SJSA1 (cell line): ENCODE results near the gene MAP4K4. TPM values are rescaled to one million over a fixed set of nuclear protein-coding genes. Genes with fewer than 3 reads are reported as not detected.
A peak's percentile ranks its signal among the peaks of the same experiment; 100 is the strongest.
"Not testable (repeated sequence)": the region's sequence is repeated elsewhere in the genome, so short reads cannot be mapped to it uniquely, and the experiment has no call there.

Source experiments
- DNase-seq, 2 experiments: peaks; one replicate each; pipeline ENCODE4 v3.0.0-alpha.2; 2015 to 2020; ENCODE audit warnings: low spot score in 2 of 2, low read depth in 1 of 2
- H3K27ac ChIP-seq: fragments of 250-450 bp; sonication (Bioruptor Pico); 2 replicates; pipeline ENCODE4 v1.5.1; 2020; ENCODE audit warnings: mild to moderate bottlenecking, moderate library complexity
- H3K27me3 ChIP-seq: fragments of 250-450 bp; sonication (Bioruptor Pico); replicated peaks from 2 replicates; pipeline ENCODE4 v1.5.1; 2020; ENCODE audit warnings: mild to moderate bottlenecking, moderate library complexity
- H3K36me3 ChIP-seq: fragments of 250-450 bp; sonication (Bioruptor Pico); 2 replicates; pipeline ENCODE4 v1.5.1; 2020; ENCODE audit warnings: mild to moderate bottlenecking
- H3K4me1 ChIP-seq: fragments of 250-450 bp; sonication (Bioruptor Pico); replicated peaks from 2 replicates; pipeline ENCODE4 v1.6.1; 2021; ENCODE audit warnings: mild to moderate bottlenecking
- H3K4me3 ChIP-seq: fragments of 250-450 bp; sonication (Bioruptor Pico); 2 replicates; pipeline ENCODE4 v1.5.1; 2020; ENCODE audit warnings: mild to moderate bottlenecking
- H3K9me3 ChIP-seq: fragments of 250-450 bp; sonication (Bioruptor Pico); replicated peaks from 2 replicates; pipeline ENCODE4 v1.5.1; 2020; ENCODE audit warnings: mild to moderate bottlenecking
- total RNA-seq: library from RNA; depleted of rRNA; stranded (reverse); fragments of >200 nt; shearing (Covaris generic); gene quantifications from 2 replicates; pipeline ENCODE4 v1.2.3, GENCODE V29; 2014

The MAP4K4 gene
- total RNA-seq, 1 experiment from 2014 or later: 83.1 TPM

DNA sequence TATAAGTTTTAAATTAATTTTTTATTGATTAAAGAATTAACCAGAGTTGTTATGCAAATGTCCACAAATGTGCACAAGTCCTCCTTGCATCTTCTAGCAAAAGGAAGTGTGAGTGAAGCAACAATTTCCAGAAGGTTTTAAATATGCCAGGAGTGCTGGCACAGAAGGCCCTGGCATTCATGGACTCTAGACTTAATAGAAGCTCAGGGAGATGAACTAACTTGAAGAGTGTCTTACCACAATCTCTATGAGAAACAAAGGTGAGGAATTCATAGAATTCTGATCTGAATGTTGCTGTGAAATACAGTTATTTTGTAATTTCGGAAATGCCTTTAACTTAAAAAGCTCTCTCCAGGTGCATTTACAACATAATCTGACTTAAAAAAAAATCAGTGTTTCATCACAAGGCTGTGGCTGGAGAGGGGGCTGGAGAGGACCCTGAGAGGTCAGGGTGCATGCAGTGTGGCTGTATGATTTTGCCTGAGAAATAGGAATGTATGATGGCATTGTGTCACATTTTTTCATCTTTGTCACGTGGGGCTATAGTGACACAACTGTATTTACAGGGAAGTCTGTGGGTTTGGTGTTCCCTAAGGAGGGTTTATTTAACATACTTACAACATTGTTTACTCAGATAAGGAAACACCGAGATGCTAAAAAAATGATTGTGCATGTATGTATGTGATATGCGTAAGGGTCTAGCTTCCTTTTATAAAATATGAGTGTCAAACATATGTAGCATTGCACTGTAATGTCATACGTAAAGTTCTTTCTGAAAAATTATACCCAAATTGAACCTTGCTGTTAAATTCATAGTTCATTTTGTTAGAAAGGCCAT is 66.2 kb downstream of the MAP4K4 start:
- peaks cover 62% of the 10 kb centered on the region for H3K4me1 ChIP-seq
- no peaks in the 10 kb centered on the region for H3K9me3 ChIP-seq
- H3K27me3 ChIP-seq: no peaks in the 10 kb centered on the region
- DNase-seq: no peak
- no peaks in the 10 kb centered on the region for H3K36me3 ChIP-seq
- H3K4me3 ChIP-seq: no peak overlapping the region
- H3K27ac ChIP-seq: no peak overlapping the region

DNA sequence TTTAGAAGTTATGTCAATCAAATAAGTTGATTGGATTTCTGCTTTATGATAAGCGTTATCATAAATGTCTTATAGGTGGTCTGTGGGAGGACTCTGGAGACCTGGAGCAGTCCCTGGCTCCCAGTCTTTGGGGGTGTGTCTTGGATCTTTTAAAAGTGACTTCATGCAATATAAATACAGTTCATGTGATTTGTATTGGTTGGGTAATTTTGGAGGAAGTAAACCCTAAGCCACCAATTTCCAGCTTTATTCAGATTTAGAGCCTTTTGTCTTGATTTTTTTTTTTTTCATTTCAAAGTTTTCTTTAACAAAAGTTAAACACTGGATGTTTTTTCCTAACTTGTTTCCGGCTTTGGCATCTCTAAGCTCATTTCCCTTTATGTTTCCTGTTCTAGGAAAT is 68.8 kb downstream of the MAP4K4 start:
- DNase-seq: no peak
- Histone ChIP-seq H3K9me3 (no peaks in the 10 kb centered on the region), H3K4me1 (peaks cover 75% of the 10 kb centered on the region), H3K4me3 (peak overlapping the region; percentile 25), H3K27ac (peak overlapping the region; percentile 78), H3K36me3 (no peaks in the 10 kb centered on the region), H3K27me3 (no peaks in the 10 kb centered on the region)

DNA sequence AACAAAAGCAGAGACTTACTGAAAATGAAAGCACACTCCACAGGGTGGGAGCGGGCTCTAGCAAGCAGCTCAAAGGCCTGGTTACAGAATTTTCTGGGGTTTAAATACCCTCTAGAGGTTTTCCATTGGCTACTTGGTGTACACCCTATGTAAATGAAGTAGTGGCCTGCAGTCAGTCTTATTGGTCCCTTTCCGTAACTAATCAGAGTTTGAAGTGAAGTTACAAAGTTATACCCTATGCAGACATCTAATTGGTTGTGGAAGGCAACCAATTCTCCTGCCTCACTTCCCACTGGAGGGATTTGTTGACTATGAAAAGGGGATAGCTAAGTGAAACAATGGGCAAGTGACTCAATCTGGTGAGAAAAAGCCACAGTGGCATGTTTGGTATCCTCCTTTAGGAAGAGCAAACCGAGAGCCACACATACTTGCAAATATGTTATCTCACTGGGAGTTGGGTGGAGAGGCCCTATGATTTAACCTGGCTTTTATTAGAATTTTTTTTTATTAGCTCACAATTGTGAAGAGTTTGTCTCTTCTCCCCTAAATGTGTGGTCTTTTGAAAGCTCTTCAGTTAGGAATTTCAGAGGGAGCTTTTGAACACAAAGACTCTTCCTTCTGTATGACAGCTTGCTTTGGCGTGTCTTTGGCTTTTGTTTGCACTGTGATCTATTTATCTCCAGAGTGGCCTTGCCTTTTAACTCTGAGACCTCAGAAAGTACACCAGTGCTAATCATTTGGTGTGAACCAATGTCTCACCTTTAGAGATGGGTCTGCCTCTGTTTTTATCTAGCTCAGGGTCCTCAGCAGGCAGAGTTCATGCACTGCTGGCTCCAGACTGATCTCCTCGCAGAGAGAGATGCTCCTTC is 69.6 kb downstream of the MAP4K4 start:
- H3K27ac ChIP-seq: peak overlapping the region; percentile 78
- no peaks in the 10 kb centered on the region for H3K9me3 ChIP-seq
- peak; percentile 89 to 99 for DNase-seq
- H3K4me3 ChIP-seq: peak overlapping the region; percentile 25
- no peaks in the 10 kb centered on the region for H3K27me3 ChIP-seq
- no peaks in the 10 kb centered on the region for H3K36me3 ChIP-seq
- peaks cover 70% of the 10 kb centered on the region for H3K4me1 ChIP-seq

DNA sequence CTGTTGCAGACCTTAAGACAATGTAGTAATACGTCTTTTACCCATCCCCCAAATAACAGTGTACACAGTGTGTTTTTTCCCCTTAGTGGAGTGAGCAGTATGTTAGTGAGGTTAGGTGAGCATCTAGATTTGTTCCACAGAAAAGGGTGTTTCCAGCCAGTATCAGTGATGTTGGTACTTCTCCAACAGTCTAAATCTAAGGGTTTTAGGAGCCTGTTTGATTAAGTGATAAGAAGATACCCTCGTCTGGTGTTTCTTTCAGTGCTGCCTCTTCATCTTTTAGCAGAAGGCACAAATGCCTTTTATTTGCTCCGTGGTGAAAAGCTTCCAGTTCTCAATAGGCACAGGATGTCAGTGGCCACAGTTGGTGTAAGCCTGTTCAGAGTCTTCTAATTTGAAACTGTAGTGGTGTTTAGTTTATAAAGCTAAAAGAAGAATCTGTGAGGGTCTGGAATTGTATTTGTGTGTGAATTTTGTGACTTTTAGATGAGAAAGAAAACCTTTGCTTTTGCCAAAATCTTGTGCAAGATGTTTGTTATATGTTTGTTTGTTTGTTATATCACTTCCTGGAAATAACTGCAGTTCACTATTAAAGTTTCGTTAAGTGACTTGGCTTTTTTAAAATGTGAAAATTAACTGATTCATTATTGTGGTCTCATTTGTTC is 71.2 kb downstream of the MAP4K4 start:
- DNase-seq: no peak
- no peak overlapping the region for H3K4me3 ChIP-seq
- 0 out of 2 replicates have a peak overlapping the region, but pooled peaks have one; percentile 9 for H3K27ac ChIP-seq
- peaks cover 54% of the 10 kb centered on the region for H3K4me1 ChIP-seq
- no peaks in the 10 kb centered on the region for H3K9me3 ChIP-seq
- 0 out of 2 replicates have a peak, but pooled peaks cover under 1% of the 10 kb centered on the region for H3K36me3 ChIP-seq
- H3K27me3 ChIP-seq: no peaks in the 10 kb centered on the region

DNA sequence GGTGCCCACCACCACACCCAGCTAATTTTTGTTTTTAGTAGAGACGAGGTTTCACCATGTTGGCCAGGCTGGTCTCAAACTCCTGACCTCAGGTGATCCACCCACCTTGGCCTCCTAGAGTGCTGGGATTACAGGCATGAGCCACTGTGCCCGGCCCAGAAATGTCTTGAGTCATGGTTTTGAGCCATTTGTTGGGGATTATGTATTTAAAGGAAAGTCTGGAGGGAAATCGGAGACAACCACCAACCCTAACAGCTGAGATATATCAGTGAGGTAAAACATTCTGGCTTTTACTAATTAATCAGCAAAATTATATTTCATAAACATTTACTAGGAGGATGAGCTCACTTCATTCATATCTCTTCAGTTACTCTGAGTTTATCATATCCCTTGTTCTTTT is 72.2 kb downstream of the MAP4K4 start:
- H3K36me3 ChIP-seq, DNase-seq, H3K9me3 ChIP-seq, H3K27ac ChIP-seq, H3K4me3 ChIP-seq, H3K27me3 ChIP-seq: not testable (repeated sequence)
- H3K4me1 ChIP-seq: peaks cover 47% of the 10 kb centered on the region

DNA sequence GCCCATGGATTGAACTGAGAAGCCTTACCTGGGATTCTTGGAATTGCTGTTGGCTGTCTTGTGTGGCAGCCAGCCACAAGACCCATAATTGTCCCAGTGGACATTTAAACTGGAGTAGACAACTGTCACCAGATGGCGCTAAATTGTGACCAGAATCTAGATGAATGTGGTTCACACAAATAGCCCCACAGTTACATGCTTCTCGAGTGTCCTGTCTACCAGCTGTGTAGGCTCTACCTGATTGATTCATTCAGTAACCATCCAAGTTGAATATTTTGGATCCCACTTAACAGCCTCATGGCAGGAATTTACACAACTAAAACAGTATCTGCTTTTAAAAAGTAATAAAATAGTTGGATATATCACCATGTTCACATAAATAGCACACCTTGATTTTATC is 73.2 kb downstream of the MAP4K4 start:
- no peaks in the 10 kb centered on the region for H3K27me3 ChIP-seq
- no peak overlapping the region for H3K4me3 ChIP-seq
- H3K4me1 ChIP-seq: peaks cover 42% of the 10 kb centered on the region
- H3K27ac ChIP-seq: no peak overlapping the region
- 0 out of 2 replicates have a peak, but pooled peaks cover 2% of the 10 kb centered on the region for H3K36me3 ChIP-seq
- DNase-seq: peak; percentile 48 to 58
- H3K9me3 ChIP-seq: no peaks in the 10 kb centered on the region

DNA sequence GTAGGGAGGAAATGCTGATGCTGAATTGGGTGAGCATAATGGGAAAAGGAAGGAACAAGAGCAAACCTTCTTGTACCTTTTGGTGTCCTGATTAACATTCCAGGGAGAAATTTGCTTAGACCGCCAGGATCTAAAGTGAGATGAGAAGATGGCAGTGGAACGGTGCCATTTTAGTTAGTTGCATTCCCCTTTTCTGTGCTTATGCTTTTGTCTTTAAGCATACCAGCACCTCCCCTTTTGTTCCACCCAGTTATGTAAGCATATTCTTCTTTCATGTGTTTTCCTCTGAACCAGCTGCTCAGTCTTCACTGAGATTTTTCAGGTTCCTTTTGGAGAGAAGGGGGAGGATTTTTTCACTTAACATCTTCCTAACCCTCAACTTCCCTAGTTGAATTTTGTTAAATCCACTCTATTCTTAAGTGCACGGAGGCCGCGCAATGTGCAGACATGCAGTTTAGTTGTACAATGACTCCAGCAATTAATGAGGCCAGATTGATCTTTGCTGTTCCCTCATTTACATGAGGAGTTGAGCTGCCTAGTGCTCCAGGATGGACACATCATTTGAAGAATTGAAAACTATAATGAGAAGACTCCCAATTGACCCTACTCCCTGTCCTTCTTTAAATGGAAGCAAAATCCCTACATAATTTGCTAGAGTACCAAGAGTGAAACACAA is 73.9 kb downstream of the MAP4K4 start:
- no peak overlapping the region for H3K27ac ChIP-seq

DNA sequence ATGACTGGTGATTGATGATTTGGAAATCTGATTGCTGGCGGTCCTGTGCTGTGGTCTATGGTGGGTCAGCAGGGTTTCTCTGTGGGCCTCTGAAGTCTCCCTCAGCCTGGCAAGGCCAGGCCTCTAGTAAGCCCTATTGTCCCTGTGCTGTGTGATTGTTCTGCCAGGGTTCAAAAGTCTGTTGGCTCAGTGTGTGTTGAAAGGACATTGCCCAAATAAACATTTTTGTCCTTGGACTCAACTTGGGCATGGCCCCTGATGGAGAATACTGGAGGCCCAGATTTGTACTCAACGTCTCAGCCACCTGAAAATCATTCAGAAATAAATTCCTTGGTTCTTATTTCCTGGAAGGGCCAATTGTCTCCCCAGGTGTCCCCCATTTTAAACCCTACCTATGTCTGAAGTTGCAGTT is 74.4 kb downstream of the MAP4K4 start:
- no peak overlapping the region for H3K27ac ChIP-seq

More for the DNA sequence above, 73.9 kb downstream of the MAP4K4 start:
- H3K4me3 ChIP-seq: no peak overlapping the region
- no peaks in the 10 kb centered on the region for H3K27me3 ChIP-seq
- H3K36me3 ChIP-seq: 0 out of 2 replicates have a peak, but pooled peaks cover 2% of the 10 kb centered on the region
- H3K4me1 ChIP-seq: peaks cover 36% of the 10 kb centered on the region
- DNase-seq: no peak
- H3K9me3 ChIP-seq: no peaks in the 10 kb centered on the region

DNA sequence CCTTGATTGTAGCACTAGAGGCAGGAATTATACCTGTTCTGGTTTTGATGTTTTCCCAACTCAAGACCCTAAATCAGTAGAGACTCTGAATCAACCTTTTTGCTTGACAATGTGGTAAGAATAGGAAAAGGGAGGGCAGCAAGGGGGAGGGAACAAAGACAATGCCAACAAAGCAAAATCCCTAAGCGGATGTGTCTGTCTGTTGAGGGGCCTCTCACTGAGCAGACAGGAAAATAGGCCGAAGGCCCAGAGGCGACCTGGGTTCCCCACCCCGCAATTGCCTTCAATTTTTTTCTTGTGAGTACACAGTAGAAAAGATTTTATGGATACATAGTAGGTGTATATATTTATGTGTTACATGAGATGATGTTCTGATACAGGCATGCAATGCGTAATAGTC is 75.6 kb downstream of the MAP4K4 start:
- Histone ChIP-seq H3K4me3 (no peak overlapping the region), H3K4me1 (peaks cover 23% of the 10 kb centered on the region), H3K36me3 (0 out of 2 replicates have a peak, but pooled peaks cover 2% of the 10 kb centered on the region), H3K27ac (no peak overlapping the region), H3K9me3 (no peaks in the 10 kb centered on the region), H3K27me3 (no peaks in the 10 kb centered on the region)
- no peak for DNase-seq

More for the DNA sequence above, 74.4 kb downstream of the MAP4K4 start:
- Histone ChIP-seq H3K9me3 (no peaks in the 10 kb centered on the region), H3K4me1 (peaks cover 32% of the 10 kb centered on the region), H3K36me3 (0 out of 2 replicates have a peak, but pooled peaks cover 2% of the 10 kb centered on the region), H3K27me3 (no peaks in the 10 kb centered on the region), H3K4me3 (no peak overlapping the region)
- no peak for DNase-seq

DNA sequence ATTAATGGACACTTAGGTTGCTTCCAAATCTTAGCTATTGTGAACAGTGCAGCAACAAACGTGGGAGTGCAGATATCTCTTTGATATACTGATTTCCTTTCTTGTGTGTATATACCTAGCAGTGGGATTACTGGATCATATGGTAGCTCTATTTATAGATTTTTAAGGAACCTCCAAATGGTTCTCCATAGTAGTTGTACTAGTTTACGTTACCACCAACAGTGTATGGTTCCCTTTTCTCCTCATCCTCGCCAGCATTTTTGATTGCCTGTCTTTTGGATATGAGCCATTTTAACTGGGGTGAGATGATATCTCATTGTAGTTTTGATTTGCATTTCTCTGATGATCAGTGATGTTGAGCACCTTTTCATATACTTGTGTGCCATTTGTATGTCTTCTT is 76.5 kb downstream of the MAP4K4 start:
- not testable (repeated sequence) for DNase-seq, H3K4me3 ChIP-seq

DNA sequence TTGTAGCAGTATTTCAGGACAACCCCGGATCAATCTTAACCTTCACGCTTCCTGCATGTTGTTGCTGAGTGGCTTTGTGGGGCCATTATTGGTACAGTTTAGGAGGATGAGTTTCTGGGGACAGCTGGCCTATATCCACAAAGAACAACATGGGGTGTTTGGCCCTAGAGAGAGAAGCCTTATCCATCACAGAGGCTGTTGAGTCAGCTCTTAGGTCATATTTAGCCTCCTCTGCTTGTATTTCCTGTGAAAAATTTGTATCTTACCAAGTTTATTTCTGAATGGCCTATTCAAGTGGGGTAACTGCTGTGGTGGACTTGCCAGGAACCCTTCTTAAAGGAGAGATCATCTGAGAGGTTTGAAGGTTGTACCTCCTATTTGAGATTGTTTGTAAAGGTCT is 77.6 kb downstream of the MAP4K4 start:
- DNase-seq: no peak

More for the DNA sequence above, 76.5 kb downstream of the MAP4K4 start:
- not testable (repeated sequence) for H3K27ac ChIP-seq, H3K36me3 ChIP-seq, H3K9me3 ChIP-seq, H3K27me3 ChIP-seq
- peaks cover 16% of the 10 kb centered on the region for H3K4me1 ChIP-seq

DNA sequence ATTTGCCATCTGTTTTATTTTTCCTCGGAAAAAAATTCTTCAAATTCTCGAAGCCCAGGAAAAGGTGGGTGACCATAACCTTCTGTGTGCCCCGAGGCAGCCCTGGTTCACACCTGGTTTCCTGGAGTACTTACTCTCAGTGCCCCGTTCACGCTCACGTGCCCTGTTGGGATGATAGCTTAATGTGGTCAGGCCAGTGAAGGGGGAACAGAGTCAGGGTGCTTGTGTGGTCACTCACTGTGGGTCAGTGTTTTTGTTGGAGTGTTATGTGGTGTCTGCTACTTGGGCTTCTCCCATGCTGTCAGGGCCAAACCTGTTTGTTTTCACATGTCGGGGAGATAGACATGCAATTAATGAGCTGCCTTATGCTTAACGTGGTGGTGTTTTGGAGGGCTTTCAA is 78.1 kb downstream of the MAP4K4 start:
- no peak overlapping the region for H3K4me3 ChIP-seq
- H3K36me3 ChIP-seq: 0 out of 2 replicates have a peak, but pooled peaks cover 4% of the 10 kb centered on the region
- no peaks in the 10 kb centered on the region for H3K27me3 ChIP-seq
- peaks cover 11% of the 10 kb centered on the region for H3K4me1 ChIP-seq
- DNase-seq: no peak
- no peaks in the 10 kb centered on the region for H3K9me3 ChIP-seq
- no peak overlapping the region for H3K27ac ChIP-seq

More for the DNA sequence above, 77.6 kb downstream of the MAP4K4 start:
- Histone ChIP-seq H3K4me3 (no peak overlapping the region), H3K4me1 (peaks cover 13% of the 10 kb centered on the region), H3K36me3 (0 out of 2 replicates have a peak, but pooled peaks cover 4% of the 10 kb centered on the region), H3K9me3 (no peaks in the 10 kb centered on the region), H3K27me3 (no peaks in the 10 kb centered on the region), H3K27ac (no peak overlapping the region)
